Measurements from ENCODE around the gene TMEM134.
"Not testable (repeated sequence)": the region's sequence is repeated elsewhere in the genome, so short reads cannot be mapped to it uniquely, and the experiment has no call there.

TMEM134 gene

GRCh38 chr11:67491276-67492068, 22.4 kb upstream of the TMEM134 start:
- Histone ChIP-seq H3K27me3 (no peaks in the 10 kb centered on the region), H3K4me3 (no peak overlapping the region), H3K9me3 (replicated peaks in 1 of 11) (no peaks in the 10 kb centered on the region), H3K4me1 (peaks cover 2 to 11% (median 6%) of the 10 kb centered on the region in 10 experiments; a peak in 19 of 20 replicates), H3K4me2 (no peak overlapping the region), H3K27ac (peak overlapping the region in 1 of 11 experiments; percentile 14; a peak in 1 of 22 replicates), H4K20me1 (peaks cover 11 to 98% (median 64%) of the 10 kb centered on the region in 11 experiments; a peak in 20 of 22 replicates), H3K36me3 (peaks cover 83 to 98% (median 93%) of the 10 kb centered on the region in 11 experiments), H3K9ac (peak overlapping the region in 1 of 11 experiments; percentile 8; a peak in 1 of 22 replicates)
- TF ChIP-seq Cebpa-rat (IDR thresholded peaks at IDR 0.05) = no peak

- H3K36me3 ChIP-seq = peaks cover 78 to 96% (median 89%) of the 10 kb centered on the region in 11 experiments
- H4K20me1 ChIP-seq = peaks cover 19 to 98% (median 72%) of the 10 kb centered on the region in 11 experiments; a peak in 21 of 22 replicates
- H3K9me3 ChIP-seq (replicated peaks in 1 of 11) = no peaks in the 10 kb centered on the region
- no peaks in the 10 kb centered on the region for H3K27me3 ChIP-seq
- no peak overlapping the region for H3K4me2 ChIP-seq
- peak overlapping the region in 1 of 11 experiments; percentile 8; a peak in 1 of 22 replicates for H3K9ac ChIP-seq
- no peak overlapping the region for H3K4me3 ChIP-seq
- H3K27ac ChIP-seq = no peak overlapping the region
- H3K4me1 ChIP-seq = peaks cover 10 to 19% (median 13%) of the 10 kb centered on the region in 10 experiments
- no peak for TF ChIP-seq Cebpa-rat (IDR thresholded peaks at IDR 0.05)
These were observed 21.6 kb upstream of the TMEM134 start for GRCh38 chr11:67490727-67491065.

DNA sequence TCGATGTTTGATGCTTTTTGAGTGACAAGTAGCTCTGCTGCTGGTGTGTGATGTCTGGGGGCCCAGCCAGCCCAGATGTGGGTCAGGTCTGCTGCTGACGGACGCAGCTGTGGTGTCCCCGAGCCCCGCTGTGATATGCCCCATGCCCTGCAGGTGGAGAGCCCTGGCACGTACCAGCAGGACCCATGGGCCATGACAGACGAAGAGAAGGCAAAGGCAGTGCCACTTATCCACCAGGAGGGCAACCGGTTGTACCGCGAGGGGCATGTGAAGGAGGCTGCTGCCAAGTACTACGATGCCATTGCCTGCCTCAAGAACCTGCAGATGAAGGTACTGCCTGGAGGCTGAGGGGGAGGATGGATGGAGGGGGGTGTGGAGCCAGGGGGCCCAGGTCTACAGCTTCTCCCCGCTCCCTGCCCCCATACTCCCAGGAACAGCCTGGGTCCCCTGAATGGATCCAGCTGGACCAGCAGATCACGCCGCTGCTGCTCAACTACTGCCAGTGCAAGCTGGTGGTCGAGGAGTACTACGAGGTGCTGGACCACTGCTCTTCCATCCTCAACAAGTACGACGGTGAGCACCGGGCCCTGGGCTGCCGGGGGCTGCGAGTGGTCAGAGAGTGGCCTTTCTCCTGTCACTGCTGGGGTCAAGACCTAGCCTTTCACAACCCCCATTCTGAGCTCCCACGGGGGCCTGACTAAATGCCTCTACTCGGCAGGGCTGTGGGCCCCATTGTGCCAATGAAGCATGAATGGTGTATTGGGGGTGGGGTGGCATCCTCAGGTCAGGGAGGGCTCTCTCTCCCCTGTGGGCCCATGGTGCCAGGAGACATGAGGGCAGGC, 21.1 kb upstream of the TMEM134 start:
- Histone ChIP-seq H3K27ac (no peak overlapping the region), H3K9ac (no peak overlapping the region), H4K20me1 (peaks cover 24 to 98% (median 77%) of the 10 kb centered on the region in 11 experiments; a peak in 21 of 22 replicates), H3K4me2 (no peak overlapping the region), H3K27me3 (no peaks in the 10 kb centered on the region), H3K4me1 (peaks cover 16 to 25% (median 19%) of the 10 kb centered on the region in 10 experiments), H3K4me3 (no peak overlapping the region), H3K9me3 (replicated peaks in 1 of 11) (no peaks in the 10 kb centered on the region), H3K36me3 (peaks cover 73 to 91% (median 83%) of the 10 kb centered on the region in 11 experiments)
- TF ChIP-seq Cebpa-rat (IDR thresholded peaks at IDR 0.05) = no peak

DNA sequence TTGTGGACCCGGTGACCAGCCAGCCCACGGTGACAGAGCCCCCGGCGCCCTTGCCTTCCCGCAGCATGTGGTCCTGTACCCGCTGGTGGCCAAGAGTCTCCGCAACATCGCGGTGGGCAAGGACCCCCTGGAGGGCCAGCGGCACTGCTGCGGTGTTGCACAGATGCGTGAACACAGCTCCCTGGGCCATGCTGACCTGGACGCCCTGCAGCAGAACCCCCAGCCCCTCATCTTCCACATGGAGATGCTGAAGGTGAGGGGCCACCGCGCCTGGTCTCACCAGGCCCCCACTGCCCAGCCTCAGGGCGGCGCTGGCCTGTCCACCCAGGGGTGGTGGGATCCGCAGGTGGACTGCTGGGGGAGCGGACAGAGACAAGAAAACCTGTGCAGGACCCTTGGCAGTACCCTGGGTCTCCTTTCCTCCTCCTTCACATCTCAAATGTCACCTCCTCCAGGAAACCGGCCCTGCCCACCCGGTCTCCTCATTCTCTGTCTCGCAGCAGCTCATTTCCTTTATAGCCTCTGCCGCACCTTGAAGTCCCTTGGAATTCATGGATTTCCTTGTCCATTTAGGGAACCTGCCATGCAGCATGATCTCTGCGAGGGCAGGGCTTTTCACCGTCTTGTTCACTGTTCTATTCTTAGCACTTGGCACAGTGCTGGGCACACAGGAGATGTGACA, 20.3 kb upstream of the TMEM134 start:
- H3K4me1 ChIP-seq = peaks cover 23 to 32% (median 27%) of the 10 kb centered on the region in 10 experiments
- peaks cover 28 to 95% (median 77%) of the 10 kb centered on the region in 11 experiments; a peak in 21 of 22 replicates for H4K20me1 ChIP-seq
- peaks cover 72 to 85% (median 79%) of the 10 kb centered on the region in 11 experiments for H3K36me3 ChIP-seq
- no peak for TF ChIP-seq Cebpa-rat (IDR thresholded peaks at IDR 0.05)
- H3K27ac ChIP-seq = no peak overlapping the region
- no peaks in the 10 kb centered on the region for H3K27me3 ChIP-seq
- no peak overlapping the region for H3K4me2 ChIP-seq
- no peaks in the 10 kb centered on the region for H3K9me3 ChIP-seq (replicated peaks in 1 of 11)
- H3K9ac ChIP-seq = peak overlapping the region in 1 of 11 experiments; percentile 6; a peak in 1 of 22 replicates
- no peak overlapping the region for H3K4me3 ChIP-seq

- Histone ChIP-seq H3K4me3 (0 out of 20 replicates have a peak overlapping the region, but pooled peaks of 1 of the 10 experiments have one; percentile 33), H3K36me3 (peaks cover 50 to 58% (median 53%) of the 10 kb centered on the region in 11 experiments), H3K27ac (peak overlapping the region in 2 of 11 experiments; percentile 1 to 4; a peak in 1 of 22 replicates), H3K4me2 (peak overlapping the region; percentile 91 to 100 (median 97)), H3K4me1 (peaks cover 45 to 51% (median 47%) of the 10 kb centered on the region in 10 experiments), H3K27me3 (no peaks in the 10 kb centered on the region), H3K9ac (no peak overlapping the region; a peak in 2 of 22 replicates), H3K9me3 (replicated peaks in 1 of 11) (no peaks in the 10 kb centered on the region), H4K20me1 (peaks cover 19 to 80% (median 63%) of the 10 kb centered on the region in 11 experiments; a peak in 21 of 22 replicates)
- no peak for TF ChIP-seq Cebpa-rat (IDR thresholded peaks at IDR 0.05)
These were observed 17.6 kb upstream of the TMEM134 start for GRCh38 chr11:67486481-67487195.

DNA sequence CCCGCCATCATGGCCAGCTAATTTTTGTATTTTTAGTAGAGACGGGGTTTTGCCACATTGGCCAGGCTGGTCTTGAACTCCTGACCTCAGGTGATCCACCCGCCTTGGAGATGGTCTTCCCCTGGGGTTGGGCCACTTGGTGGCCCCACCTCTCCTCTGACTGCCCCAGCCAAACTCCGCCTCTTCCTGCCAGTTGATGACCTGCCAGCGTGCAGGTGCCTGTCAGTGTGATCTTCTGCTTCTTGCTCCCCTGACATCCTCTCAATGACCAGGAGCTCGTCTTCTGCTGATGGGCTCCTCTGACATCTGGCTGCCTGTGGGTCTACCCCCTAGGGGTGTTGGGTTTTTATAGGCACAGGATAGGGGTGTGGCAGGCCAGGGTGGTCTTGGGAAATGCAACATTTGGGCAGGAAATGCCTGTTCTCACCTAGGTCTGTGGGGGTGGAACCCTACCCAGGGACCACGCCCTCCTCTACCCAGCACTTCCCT, 16.9 kb upstream of the TMEM134 start:
- Histone ChIP-seq H3K4me1 (peaks cover 45 to 51% (median 48%) of the 10 kb centered on the region in 10 experiments), H3K4me2 (peak overlapping the region; percentile 91 to 100 (median 97)), H3K27ac (peak overlapping the region in 1 of 11 experiments; percentile 1; a peak in 1 of 22 replicates), H3K36me3 (peaks cover 43 to 51% (median 46%) of the 10 kb centered on the region in 11 experiments), H4K20me1 (peaks cover 19 to 73% (median 56%) of the 10 kb centered on the region in 11 experiments; a peak in 21 of 22 replicates), H3K4me3 (peak overlapping the region in 1 of 10 experiments; percentile 33; a peak in 1 of 20 replicates)
- H3K9me3 ChIP-seq (replicated peaks in 1 of 11); H3K9ac ChIP-seq; H3K27me3 ChIP-seq: not testable (repeated sequence)

DNA sequence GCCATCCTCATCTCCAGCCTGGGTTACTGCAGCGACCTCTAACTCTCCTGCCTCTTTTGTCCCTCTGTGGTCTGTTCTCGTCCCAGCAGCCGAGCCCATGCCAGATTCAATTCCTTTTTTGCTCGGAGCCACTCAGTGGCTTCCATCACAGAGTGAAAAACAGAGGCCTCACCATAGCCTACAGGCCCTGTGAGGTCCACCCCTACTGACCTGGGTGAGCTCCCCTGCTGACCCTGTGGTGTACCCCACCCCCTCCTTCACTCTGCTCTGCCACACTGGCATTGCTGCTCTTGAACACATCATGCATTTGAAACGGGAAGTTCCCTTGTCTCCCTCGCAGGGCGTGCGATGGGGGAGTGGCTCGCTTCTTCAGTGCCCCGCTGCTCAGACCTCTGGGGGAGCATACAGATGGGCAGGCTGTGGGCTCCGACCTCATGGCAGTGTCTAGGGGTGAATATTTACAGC, 15.8 kb upstream of the TMEM134 start:
- no peaks in the 10 kb centered on the region for H3K27me3 ChIP-seq
- no peaks in the 10 kb centered on the region for H3K9me3 ChIP-seq (replicated peaks in 1 of 11)
- H4K20me1 ChIP-seq = peaks cover 19 to 62% (median 45%) of the 10 kb centered on the region in 11 experiments; a peak in 21 of 22 replicates
- peaks cover 32 to 40% (median 35%) of the 10 kb centered on the region in 11 experiments for H3K36me3 ChIP-seq
- TF ChIP-seq Cebpa-rat (IDR thresholded peaks at IDR 0.05) = no peak
- H3K4me2 ChIP-seq = peak overlapping the region; percentile 91 to 100 (median 97)
- peak overlapping the region; percentile 79 to 93 (median 84); a peak in 21 of 22 replicates for H3K9ac ChIP-seq
- H3K4me3 ChIP-seq = peak overlapping the region; percentile 60 to 78 (median 67); a peak in 19 of 20 replicates
- peaks cover 45 to 51% (median 48%) of the 10 kb centered on the region in 10 experiments for H3K4me1 ChIP-seq
- peak overlapping the region in 10 of 11 experiments; percentile 16 to 95 (median 90); a peak in 20 of 22 replicates for H3K27ac ChIP-seq

Measured in BLaER1 treated with 17β-estradiol and CSF1 and Interleukin-3, amounts not matched to agents 10 nM and 100 nM (cell line).